ENCODE data around the gene DCAF15.
A peak's percentile ranks its signal among the peaks of the same experiment; 100 is the strongest.

Gene DCAF15

GRCh38 chr19:13995878-13996765, 43.8 kb downstream of the DCAF15 start:
- no peak for DNase-seq

GRCh38 chr19:13996928-13997630, 44.8 kb downstream of the DCAF15 start:
- DNase-seq, result no peak

- DNase-seq, result no peak
Measured at GRCh38 chr19:13997631-13997962, 45.3 kb downstream of the DCAF15 start.

GRCh38 chr19:13998426-13998825, 46.1 kb downstream of the DCAF15 start:
- no peak for DNase-seq

GRCh38 chr19:13999085-13999484, 46.8 kb downstream of the DCAF15 start:
- DNase-seq, result no peak

- DNase-seq, result no peak
Measured at GRCh38 chr19:14000691-14001375, 48.5 kb downstream of the DCAF15 start.

- DNase-seq, result no peak
Measured at GRCh38 chr19:14002571-14003250, 50.4 kb downstream of the DCAF15 start.

GRCh38 chr19:14003251-14004055, 51.1 kb downstream of the DCAF15 start:
- DNase-seq, result no peak

GRCh38 chr19:14004619-14005348, 52.5 kb downstream of the DCAF15 start:
- DNase-seq, result no peak

GRCh38 chr19:14005349-14006084, 53.2 kb downstream of the DCAF15 start:
- no peak for DNase-seq

- peak; percentile 90 for DNase-seq
Measured at GRCh38 chr19:14006085-14006765, 53.9 kb downstream of the DCAF15 start, which contains the start of gene RFX1. Gene RFX1, minus strand, starts transcription at chr19:14006320. Its CDS starts 12,477 bp downstream, at chr19:13993843.

- DNase-seq, result no peak
Measured at GRCh38 chr19:14006766-14007562, 54.7 kb downstream of the DCAF15 start.

Data from cortex of kidney (tissue), 1 donor.